ENCODE results near the gene CORO2B.

The CORO2B gene

GRCh38 chr15:68629519-68630210 is 50.9 kb downstream of the CORO2B start:
- no peak for DNase-seq (ENCODE audit: low read depth)

GRCh38 chr15:68630211-68630555 is 51.4 kb downstream of the CORO2B start:
- DNase-seq (ENCODE audit: low read depth): no peak

- no peak for DNase-seq (ENCODE audit: low read depth)
Observed at GRCh38 chr15:68630836-68631235, 52.0 kb downstream of the CORO2B start.

GRCh38 chr15:68631601-68632051 is 52.8 kb downstream of the CORO2B start:
- DNase-seq (ENCODE audit: low read depth): no peak

- DNase-seq (ENCODE audit: low read depth): no peak
Observed at GRCh38 chr15:68632101-68632500, 53.3 kb downstream of the CORO2B start.

GRCh38 chr15:68633231-68634121 is 54.7 kb downstream of the CORO2B start:
- no peak for DNase-seq (ENCODE audit: low read depth)

GRCh38 chr15:68634122-68634482 is 55.3 kb downstream of the CORO2B start:
- DNase-seq (ENCODE audit: low read depth): no peak

- DNase-seq (ENCODE audit: low read depth): no peak
Observed at GRCh38 chr15:68634531-68634930, 55.7 kb downstream of the CORO2B start.

GRCh38 chr15:68635141-68635540 is 56.3 kb downstream of the CORO2B start:
- DNase-seq (ENCODE audit: low read depth): no peak

- DNase-seq (ENCODE audit: low read depth): no peak
Observed at GRCh38 chr15:68636256-68636655, 57.5 kb downstream of the CORO2B start.

GRCh38 chr15:68637767-68638404 is 59.1 kb downstream of the CORO2B start:
- DNase-seq (ENCODE audit: low read depth): no peak

GRCh38 chr15:68638953-68639515 is 60.2 kb downstream of the CORO2B start:
- no peak for DNase-seq (ENCODE audit: low read depth)

- DNase-seq (ENCODE audit: low read depth): no peak
Observed at GRCh38 chr15:68639926-68640600, 61.3 kb downstream of the CORO2B start.

- no peak for DNase-seq (ENCODE audit: low read depth)
Observed at GRCh38 chr15:68640791-68641331, 62.1 kb downstream of the CORO2B start.

GRCh38 chr15:68641376-68641775 is 62.6 kb downstream of the CORO2B start:
- no peak for DNase-seq (ENCODE audit: low read depth)

- no peak for DNase-seq (ENCODE audit: low read depth)
Observed at GRCh38 chr15:68642491-68642845, 63.7 kb downstream of the CORO2B start.

- DNase-seq (ENCODE audit: low read depth): no peak
Observed at GRCh38 chr15:68643216-68643830, 64.5 kb downstream of the CORO2B start.

GRCh38 chr15:68644083-68644904 is 65.5 kb downstream of the CORO2B start:
- DNase-seq (ENCODE audit: low read depth): no peak

- no peak for DNase-seq (ENCODE audit: low read depth)
Observed at GRCh38 chr15:68644996-68645395, 66.2 kb downstream of the CORO2B start.

- no peak for DNase-seq (ENCODE audit: low read depth)
Observed at GRCh38 chr15:68646156-68646555, 67.4 kb downstream of the CORO2B start.

GRCh38 chr15:68646696-68647095 is 67.9 kb downstream of the CORO2B start:
- no peak for DNase-seq (ENCODE audit: low read depth)

Measured in activated T-cell treated with anti-CD3 and anti-CD28 coated beads for 1 hour (primary cell).